Measurements from ENCODE around the gene CPSF4.
A peak's percentile ranks its signal among the peaks of the same experiment; 100 is the strongest.

Gene CPSF4

GRCh38 chr7:99449326-99449725 lies 10.6 kb downstream of the CPSF4 start:
- DNase-seq = no peak

GRCh38 chr7:99451936-99452335 lies 13.2 kb downstream of the CPSF4 start:
- no peak for DNase-seq

- no peak for DNase-seq
Observed at GRCh38 chr7:99452541-99452940, 13.8 kb downstream of the CPSF4 start.

GRCh38 chr7:99453105-99453504 lies 14.4 kb downstream of the CPSF4 start:
- no peak for DNase-seq

GRCh38 chr7:99455874-99456273 lies 17.1 kb downstream of the CPSF4 start:
- no peak for DNase-seq

- no peak for DNase-seq
Observed at GRCh38 chr7:99456288-99456687, 17.5 kb downstream of the CPSF4 start.

- DNase-seq = no peak
Observed at GRCh38 chr7:99457050-99457649, 18.4 kb downstream of the CPSF4 start.

GRCh38 chr7:99457650-99458493 lies 19.1 kb downstream of the CPSF4 start:
- no peak for DNase-seq

- peak; percentile 29 to 44 for DNase-seq
Observed at GRCh38 chr7:99459087-99459486, 20.3 kb downstream of the CPSF4 start.

GRCh38 chr7:99460651-99461050 lies 21.9 kb downstream of the CPSF4 start:
- no peak for DNase-seq

- DNase-seq = no peak
Observed at GRCh38 chr7:99461221-99461620, 22.5 kb downstream of the CPSF4 start.

GRCh38 chr7:99465421-99465768 lies 26.7 kb downstream of the CPSF4 start:
- no peak for DNase-seq

- no peak for DNase-seq
Observed at GRCh38 chr7:99468336-99468918, 29.7 kb downstream of the CPSF4 start.

GRCh38 chr7:99469381-99470065 lies 30.8 kb downstream of the CPSF4 start:
- no peak for DNase-seq

GRCh38 chr7:99472561-99473314 lies 34.0 kb downstream of the CPSF4 start, which contains the start of gene ZNF789:
Gene ZNF789, plus strand, starts transcription at chr7:99472890. Its CDS starts 3,567 bp downstream, at chr7:99476457.
- peak; percentile 96 to 97 for DNase-seq

- DNase-seq = peak; percentile 80 to 81
Observed at GRCh38 chr7:99473315-99473596, 34.5 kb downstream of the CPSF4 start.

- no peak for DNase-seq
Observed at GRCh38 chr7:99476107-99476506, 37.4 kb downstream of the CPSF4 start.

GRCh38 chr7:99478464-99479440 lies 40.0 kb downstream of the CPSF4 start:
- no peak for DNase-seq

GRCh38 chr7:99485094-99485493 lies 46.4 kb downstream of the CPSF4 start:
- no peak for DNase-seq

GRCh38 chr7:99489235-99489634 lies 50.5 kb downstream of the CPSF4 start:
- DNase-seq = no peak

GRCh38 chr7:99490878-99491277 lies 52.1 kb downstream of the CPSF4 start:
- DNase-seq = no peak

Data from inflammatory macrophage (primary cell).